NT2/D1 (cell line): ENCODE measurements around the gene FAM111A.
"Not testable (repeated sequence)": the region's sequence is repeated elsewhere in the genome, so short reads cannot be mapped to it uniquely, and the experiment has no call there.

Source experiments
- SUZ12 ChIP-seq: IDR thresholded peaks from 2 replicates; pipeline ENCODE4 v1.6.1; 2011; ENCODE audit not compliant: insufficient read length, insufficient read depth; ENCODE audit errors: extremely low read depth
- YY1 ChIP-seq: IDR thresholded peaks from 2 replicates; pipeline ENCODE4 v1.6.1; 2011; ENCODE audit not compliant: insufficient read length, insufficient read depth

GRCh38 chr11:59095225-59095624, 47.4 kb upstream of the FAM111A start:
- TF ChIP-seq SUZ12, YY1: not testable (repeated sequence)
